LNCaP clone FGC (cell line): ENCODE results near the gene ALLC.
"Not testable (repeated sequence)": the region's sequence is repeated elsewhere in the genome, so short reads cannot be mapped to it uniquely, and the experiment has no call there.

Experiments
- DNase-seq: peaks from one replicate; pipeline ENCODE4 v3.0.0-alpha.2; 2011; ENCODE audit warnings: low read depth
- H3K4me3 ChIP-seq: 2 replicates; pipeline ENCODE4 v1.5.1; 2011; ENCODE audit warnings: mild to moderate bottlenecking, low read depth, low read length, control low read depth
- CTCF ChIP-seq: IDR thresholded peaks from 2 replicates; pipeline ENCODE4 v1.5.1; 2012; ENCODE audit warnings: mild to moderate bottlenecking; ENCODE audit not compliant: control insufficient read depth, insufficient read depth; ENCODE audit errors: extremely low read depth

ALLC gene

GRCh38 chr2:3654011-3654410 lies 4.0 kb upstream of the ALLC start:
- no peak for TF ChIP-seq CTCF
- no peak overlapping the region for H3K4me3 ChIP-seq
- no peak for DNase-seq

DNA sequence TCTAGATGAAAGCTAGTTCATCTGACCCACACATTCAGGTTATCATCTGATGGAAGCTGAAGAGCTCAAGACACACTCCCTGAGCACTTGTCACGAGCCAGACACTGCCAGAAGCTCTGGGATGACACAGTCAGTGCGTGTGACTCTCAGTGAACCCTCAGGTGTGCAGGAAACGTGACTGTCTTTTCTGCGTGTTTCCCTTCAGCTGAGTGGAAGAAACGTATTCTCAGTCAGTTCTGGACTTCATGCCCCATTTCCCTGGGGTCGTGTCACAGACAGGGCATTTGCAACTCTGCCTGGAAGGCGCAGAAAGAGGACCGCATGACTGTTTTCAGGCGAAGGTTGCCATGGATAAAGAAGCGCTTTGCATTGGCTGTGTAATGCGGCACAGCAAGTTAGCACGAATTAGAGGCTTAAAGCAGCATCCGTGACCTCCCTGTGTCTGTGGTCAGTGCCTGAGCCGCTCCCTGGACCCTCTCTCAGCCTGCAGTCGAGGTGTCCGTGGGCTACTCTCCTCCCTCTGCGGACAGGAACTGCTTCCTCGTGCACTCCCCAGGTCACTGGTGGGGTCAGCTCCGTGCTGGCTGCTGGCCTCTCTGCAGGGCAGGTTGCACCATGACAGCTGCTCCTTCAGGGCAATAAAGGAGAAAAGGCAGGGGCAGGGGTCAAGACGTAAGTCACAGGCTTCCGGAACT lies 3.3 kb upstream of the ALLC start:
- no peak for TF ChIP-seq CTCF
- no peak overlapping the region for H3K4me3 ChIP-seq
- DNase-seq: no peak

DNA sequence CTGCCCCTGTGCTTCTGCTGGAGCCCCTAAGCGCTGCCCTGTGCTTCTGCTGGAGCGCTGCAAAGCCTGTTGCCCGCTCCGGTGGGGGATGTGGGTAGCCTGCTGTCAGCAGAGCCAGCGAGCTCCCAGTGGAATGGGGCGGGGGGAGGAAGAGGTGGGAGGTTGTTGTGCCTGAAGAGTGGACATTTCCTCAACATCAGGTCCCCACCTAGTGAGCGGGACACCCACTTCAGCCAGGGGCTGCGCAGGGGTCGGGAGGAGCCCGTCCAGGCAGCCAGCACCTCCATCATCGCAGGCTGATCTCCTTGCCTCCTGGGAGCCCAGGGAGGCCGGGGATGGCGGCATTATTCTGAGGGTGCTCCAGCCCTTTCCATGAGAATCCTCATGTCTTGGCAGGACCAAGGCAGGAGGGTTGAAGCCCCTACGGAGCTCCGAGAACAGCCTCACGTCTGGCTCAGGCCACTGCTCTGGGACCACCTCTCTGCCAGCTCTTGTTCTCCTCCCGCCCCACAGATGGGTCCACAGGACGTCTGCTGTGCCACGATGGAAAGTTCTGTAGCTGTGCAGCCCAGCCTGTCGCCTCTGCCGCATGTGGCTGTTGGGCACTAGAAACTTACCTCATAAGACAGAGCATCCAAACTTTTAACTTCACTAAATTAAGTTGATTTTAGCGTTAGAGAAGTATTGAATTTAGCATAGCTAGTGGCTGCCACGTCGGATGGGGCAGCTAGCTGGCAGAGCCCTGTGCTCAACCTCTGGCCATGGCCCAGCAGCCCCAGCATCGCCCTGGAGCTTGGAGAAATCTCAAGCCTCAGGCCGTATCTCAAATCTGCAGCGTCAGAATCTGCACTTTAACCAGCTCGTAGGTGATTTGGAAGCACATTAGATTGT lies 1.9 kb upstream of the ALLC start:
- no peak for DNase-seq
- no peak for TF ChIP-seq CTCF
- no peak overlapping the region for H3K4me3 ChIP-seq

- TF ChIP-seq CTCF: no peak
- no peak for DNase-seq
These were observed 958 bp upstream of the ALLC start for GRCh38 chr2:3656762-3657721.

GRCh38 chr2:3659447-3660432 lies 1.7 kb downstream of the ALLC start:
- no peak for TF ChIP-seq CTCF
- no peak for DNase-seq
- H3K4me3 ChIP-seq: no peak overlapping the region

More at GRCh38 chr2:3656762-3657721, 958 bp upstream of the ALLC start:
- H3K4me3 ChIP-seq: no peak overlapping the region

DNA sequence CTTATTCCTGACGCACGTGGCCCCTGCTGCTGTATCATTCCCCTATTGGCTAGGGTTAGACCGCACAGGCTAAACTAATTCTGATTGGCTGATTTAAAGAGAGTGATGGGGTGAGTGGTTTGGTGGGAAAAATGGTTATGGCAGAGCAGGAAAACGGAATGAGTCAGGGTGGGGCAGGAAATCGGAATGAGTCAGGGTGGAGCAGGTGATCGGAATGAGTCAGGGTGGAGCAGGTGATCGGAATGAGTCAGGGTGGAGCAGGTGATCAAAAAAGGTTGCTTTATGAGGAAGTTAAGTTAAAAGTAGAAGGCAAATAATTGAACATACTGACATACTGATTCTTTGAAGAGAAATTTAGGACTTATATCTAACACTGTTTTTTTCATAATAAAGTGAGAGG lies 2.6 kb downstream of the ALLC start:
- DNase-seq, H3K4me3 ChIP-seq: not testable (repeated sequence)
